Raji (cell line): ENCODE data around the gene FAM229A.

Source experiments
- POLR2A ChIP-seq: IDR thresholded peaks from 2 replicates; pipeline ENCODE4 v1.6.1; 2011; ENCODE audit warnings: low read depth, low read length, control low read depth; ENCODE audit not compliant: insufficient read depth

Gene FAM229A

GRCh38 chr1:32362474-32363313, at the start of gene FAM229A, which contains the start of gene TSSK3:
Gene FAM229A (minus strand): TSS chr1:32362485. CDS start chr1:32362091, 394 bp downstream.
Gene TSSK3 (plus strand): TSS chr1:32362539. CDS start chr1:32362702, 163 bp downstream.
- TF ChIP-seq POLR2A: no peak

- no peak for TF ChIP-seq POLR2A
Measured at GRCh38 chr1:32411261-32411660, 49.0 kb upstream of the FAM229A start.

GRCh38 chr1:32406629-32407111, 44.4 kb upstream of the FAM229A start:
- no peak for TF ChIP-seq POLR2A

- TF ChIP-seq POLR2A: no peak
Measured at GRCh38 chr1:32405672-32406467, 43.6 kb upstream of the FAM229A start.

- no peak for TF ChIP-seq POLR2A
Measured at GRCh38 chr1:32404946-32405345, 42.7 kb upstream of the FAM229A start.

GRCh38 chr1:32400876-32401631, 38.8 kb upstream of the FAM229A start:
- no peak for TF ChIP-seq POLR2A

GRCh38 chr1:32399843-32400242, 37.6 kb upstream of the FAM229A start:
- no peak for TF ChIP-seq POLR2A

GRCh38 chr1:32398401-32398800, 36.1 kb upstream of the FAM229A start:
- no peak for TF ChIP-seq POLR2A

- TF ChIP-seq POLR2A: no peak
Measured at GRCh38 chr1:32394890-32395432, 32.7 kb upstream of the FAM229A start.

- peak; percentile 97 for TF ChIP-seq POLR2A
Measured at GRCh38 chr1:32394141-32394889, 32.0 kb upstream of the FAM229A start, which contains the start of gene BSDC1. Gene BSDC1 (minus strand): TSS chr1:32394441. CDS start chr1:32394414, 27 bp downstream.

GRCh38 chr1:32393832-32394140, 31.5 kb upstream of the FAM229A start:
- TF ChIP-seq POLR2A: no peak

- no peak for TF ChIP-seq POLR2A
Measured at GRCh38 chr1:32393136-32393535, 30.9 kb upstream of the FAM229A start.

- TF ChIP-seq POLR2A: no peak
Measured at GRCh38 chr1:32392325-32392724, 30.0 kb upstream of the FAM229A start.
